Effector memory CD4-positive, alpha-beta T cell (primary cell): Measurements from ENCODE around the gene DPP3.

Experiments
- DNase-seq, 3 donors: peaks; one replicate each; pipeline ENCODE4 v3.0.0-alpha.2; 2020
- H3K27ac ChIP-seq: 2 replicates; pipeline ENCODE4 v1.7.0; 2013; ENCODE audit warnings: mild to moderate bottlenecking, low read length, moderate library complexity; ENCODE audit not compliant: insufficient read depth, poor library complexity, severe bottlenecking
- H3K27me3 ChIP-seq: replicated peaks from 2 replicates; pipeline ENCODE4 v1.7.0; 2013; ENCODE audit warnings: mild to moderate bottlenecking, low read length; ENCODE audit not compliant: insufficient read depth, control insufficient read depth, poor library complexity, severe bottlenecking
- H3K36me3 ChIP-seq: 2 replicates; pipeline ENCODE4 v1.7.0; 2013; ENCODE audit warnings: mild to moderate bottlenecking, low read length, moderate library complexity; ENCODE audit not compliant: control insufficient read depth, insufficient read depth
- H3K4me1 ChIP-seq: 2 replicates; pipeline ENCODE4 v1.7.0; 2013; ENCODE audit warnings: low read length, mild to moderate bottlenecking; ENCODE audit not compliant: control insufficient read depth, insufficient read depth, poor library complexity, severe bottlenecking
- H3K4me3 ChIP-seq: 2 replicates; pipeline ENCODE4 v1.7.0; 2013; ENCODE audit warnings: low read length, low read depth, mild to moderate bottlenecking; ENCODE audit not compliant: insufficient read depth, poor library complexity, severe bottlenecking
- H3K9me3 ChIP-seq: 2 replicates; pipeline ENCODE4 v1.7.0; 2013; ENCODE audit warnings: mild to moderate bottlenecking, low read length, moderate library complexity; ENCODE audit not compliant: control insufficient read depth

The DPP3 gene

GRCh38 chr11:66478729-66479393 lies 1.4 kb upstream of the DPP3 start:
- peaks cover 2% of the 10 kb centered on the region for H3K36me3 ChIP-seq
- no peak for DNase-seq

GRCh38 chr11:66479394-66480116 lies 679 bp upstream of the DPP3 start:
- H3K36me3 ChIP-seq: no peaks in the 10 kb centered on the region
- H3K9me3 ChIP-seq: no peaks in the 10 kb centered on the region
- no peaks in the 10 kb centered on the region for H3K27me3 ChIP-seq
- peak overlapping the region; percentile 76 for H3K4me3 ChIP-seq
- peak overlapping the region; percentile 77 for H3K27ac ChIP-seq
- no peak for DNase-seq
- peaks cover 17% of the 10 kb centered on the region for H3K4me1 ChIP-seq

More at GRCh38 chr11:66478729-66479393, 1.4 kb upstream of the DPP3 start:
- no peaks in the 10 kb centered on the region for H3K9me3 ChIP-seq
- no peaks in the 10 kb centered on the region for H3K27me3 ChIP-seq
- H3K4me1 ChIP-seq: peaks cover 17% of the 10 kb centered on the region
- peak overlapping the region; percentile 77 for H3K27ac ChIP-seq
- no peak overlapping the region for H3K4me3 ChIP-seq

GRCh38 chr11:66484806-66485380 lies 4.7 kb downstream of the DPP3 start:
- H3K36me3 ChIP-seq: peaks cover 22% of the 10 kb centered on the region

GRCh38 chr11:66488957-66489356 lies 8.7 kb downstream of the DPP3 start:
- H3K9me3 ChIP-seq: no peaks in the 10 kb centered on the region
- H3K27me3 ChIP-seq: no peaks in the 10 kb centered on the region
- DNase-seq: no peak
- H3K4me1 ChIP-seq: no peaks in the 10 kb centered on the region
- H3K27ac ChIP-seq: no peak overlapping the region
- H3K36me3 ChIP-seq: peaks cover 34% of the 10 kb centered on the region
- no peak overlapping the region for H3K4me3 ChIP-seq

More at GRCh38 chr11:66484806-66485380, 4.7 kb downstream of the DPP3 start:
- H3K4me3 ChIP-seq: no peak overlapping the region
- no peak for DNase-seq
- H3K27ac ChIP-seq: no peak overlapping the region
- H3K9me3 ChIP-seq: no peaks in the 10 kb centered on the region
- no peaks in the 10 kb centered on the region for H3K27me3 ChIP-seq
- peaks cover 7% of the 10 kb centered on the region for H3K4me1 ChIP-seq

GRCh38 chr11:66489636-66490035 lies 9.4 kb downstream of the DPP3 start:
- Histone ChIP-seq H3K27me3 (no peaks in the 10 kb centered on the region), H3K4me1 (no peaks in the 10 kb centered on the region), H3K27ac (no peak overlapping the region), H3K36me3 (peaks cover 34% of the 10 kb centered on the region), H3K4me3 (no peak overlapping the region), H3K9me3 (no peaks in the 10 kb centered on the region)
- DNase-seq: no peak

- no peaks in the 10 kb centered on the region for H3K4me1 ChIP-seq
- no peaks in the 10 kb centered on the region for H3K27me3 ChIP-seq
- no peak for DNase-seq
- no peaks in the 10 kb centered on the region for H3K9me3 ChIP-seq
- H3K4me3 ChIP-seq: no peak overlapping the region
- H3K36me3 ChIP-seq: peaks cover 35% of the 10 kb centered on the region
- H3K27ac ChIP-seq: no peak overlapping the region
These were observed 11.2 kb downstream of the DPP3 start for GRCh38 chr11:66491315-66491935.

GRCh38 chr11:66492161-66492865 lies 12.1 kb downstream of the DPP3 start:
- Histone ChIP-seq H3K27ac (no peak overlapping the region), H3K4me3 (no peak overlapping the region), H3K36me3 (peaks cover 36% of the 10 kb centered on the region), H3K9me3 (no peaks in the 10 kb centered on the region), H3K4me1 (no peaks in the 10 kb centered on the region), H3K27me3 (no peaks in the 10 kb centered on the region)
- DNase-seq: no peak

- DNase-seq: no peak
- Histone ChIP-seq H3K4me1 (no peaks in the 10 kb centered on the region), H3K36me3 (peaks cover 29% of the 10 kb centered on the region), H3K27ac (no peak overlapping the region), H3K27me3 (no peaks in the 10 kb centered on the region), H3K4me3 (no peak overlapping the region), H3K9me3 (no peaks in the 10 kb centered on the region)
These were observed 12.9 kb downstream of the DPP3 start for GRCh38 chr11:66493130-66493529.

GRCh38 chr11:66494458-66494857 lies 14.2 kb downstream of the DPP3 start:
- no peak overlapping the region for H3K4me3 ChIP-seq
- no peaks in the 10 kb centered on the region for H3K27me3 ChIP-seq
- no peak overlapping the region for H3K27ac ChIP-seq
- no peaks in the 10 kb centered on the region for H3K4me1 ChIP-seq
- DNase-seq: no peak
- peaks cover 29% of the 10 kb centered on the region for H3K36me3 ChIP-seq
- H3K9me3 ChIP-seq: no peaks in the 10 kb centered on the region
